ENCODE measurements around the gene DCLK2. TPM values are rescaled to one million over a fixed set of nuclear protein-coding genes. Genes with fewer than 3 reads are reported as not detected.

DCLK2 gene
- total and polyA plus RNA-seq, 2 of the 4 experiments (the other 2 are of a cell fraction): 11.3 to 15.5 TPM

DNA sequence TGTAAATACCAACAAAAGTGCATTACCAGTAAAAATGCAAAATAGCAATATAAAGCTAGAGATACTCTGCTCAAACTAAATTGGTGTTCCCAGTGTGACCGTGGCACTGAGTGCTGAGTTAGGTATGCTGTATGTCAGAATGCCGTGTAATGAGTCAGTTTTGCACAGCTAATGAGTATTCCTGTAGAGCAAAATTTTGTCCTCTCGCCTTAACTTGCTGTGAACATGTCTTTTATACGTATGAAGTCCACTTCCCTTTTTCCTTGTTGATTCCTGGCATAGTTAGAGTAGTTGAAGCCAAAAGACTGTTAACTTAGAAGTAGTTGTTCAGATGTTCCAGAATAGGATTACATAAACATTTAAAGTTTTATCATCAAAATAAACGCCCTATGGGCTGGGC lies 11.5 kb downstream of the DCLK2 start:
- H4K5ac ChIP-seq (ENCODE audit: low read depth, low read length): no peak overlapping the region
- H4K20me1 ChIP-seq (ENCODE audit: insufficient read depth, low read length): peaks cover 12% of the 10 kb centered on the region; the same call in 1 of the 2 replicates
- TF ChIP-seq FOS (IDR thresholded peaks at IDR 0.05; ENCODE audit: low read depth, low read length): no peak
- TF ChIP-seq RCOR1 (IDR thresholded peaks at IDR 0.05; ENCODE audit: insufficient replicate concordance, low read length): no peak
- TF ChIP-seq POLR2A (IDR thresholded peaks at IDR 0.05; ENCODE audit: low read depth, low read length): no peak
- TF ChIP-seq RFX5 (IDR thresholded peaks at IDR 0.05; ENCODE audit: low read depth, low read length): no peak
- TF ChIP-seq, protein P1, sequence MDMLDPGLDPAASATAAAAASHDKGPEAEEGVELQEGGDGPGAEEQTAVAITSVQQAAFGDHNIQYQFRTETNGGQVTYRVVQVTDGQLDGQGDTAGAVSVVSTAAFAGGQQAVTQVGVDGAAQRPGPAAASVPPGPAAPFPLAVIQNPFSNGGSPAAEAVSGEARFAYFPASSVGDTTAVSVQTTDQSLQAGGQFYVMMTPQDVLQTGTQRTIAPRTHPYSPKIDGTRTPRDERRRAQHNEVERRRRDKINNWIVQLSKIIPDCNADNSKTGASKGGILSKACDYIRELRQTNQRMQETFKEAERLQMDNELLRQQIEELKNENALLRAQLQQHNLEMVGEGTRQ (IDR thresholded peaks at IDR 0.05; ENCODE audit: low read depth, low read length): no peak
- no peak for TF ChIP-seq NFE2L2 (IDR thresholded peaks at IDR 0.05; ENCODE audit: low read depth, low read length)
- TF ChIP-seq, protein P2, sequence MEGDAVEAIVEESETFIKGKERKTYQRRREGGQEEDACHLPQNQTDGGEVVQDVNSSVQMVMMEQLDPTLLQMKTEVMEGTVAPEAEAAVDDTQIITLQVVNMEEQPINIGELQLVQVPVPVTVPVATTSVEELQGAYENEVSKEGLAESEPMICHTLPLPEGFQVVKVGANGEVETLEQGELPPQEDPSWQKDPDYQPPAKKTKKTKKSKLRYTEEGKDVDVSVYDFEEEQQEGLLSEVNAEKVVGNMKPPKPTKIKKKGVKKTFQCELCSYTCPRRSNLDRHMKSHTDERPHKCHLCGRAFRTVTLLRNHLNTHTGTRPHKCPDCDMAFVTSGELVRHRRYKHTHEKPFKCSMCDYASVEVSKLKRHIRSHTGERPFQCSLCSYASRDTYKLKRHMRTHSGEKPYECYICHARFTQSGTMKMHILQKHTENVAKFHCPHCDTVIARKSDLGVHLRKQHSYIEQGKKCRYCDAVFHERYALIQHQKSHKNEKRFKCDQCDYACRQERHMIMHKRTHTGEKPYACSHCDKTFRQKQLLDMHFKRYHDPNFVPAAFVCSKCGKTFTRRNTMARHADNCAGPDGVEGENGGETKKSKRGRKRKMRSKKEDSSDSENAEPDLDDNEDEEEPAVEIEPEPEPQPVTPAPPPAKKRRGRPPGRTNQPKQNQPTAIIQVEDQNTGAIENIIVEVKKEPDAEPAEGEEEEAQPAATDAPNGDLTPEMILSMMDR (conservative IDR thresholded peaks at IDR 0.05; ENCODE audit: low read depth, low read length): no peak
- no peak for TF ChIP-seq MAZ (IDR thresholded peaks at IDR 0.05; ENCODE audit: borderline replicate concordance, low read depth, low read length)
- TF ChIP-seq BHLHE40 (IDR thresholded peaks at IDR 0.05; ENCODE audit: low read depth, low read length): no peak
- TF ChIP-seq CEBPB (IDR thresholded peaks at IDR 0.05; ENCODE audit: low read depth, low read length): no peak
- no peak for TF ChIP-seq MXI1 (IDR thresholded peaks at IDR 0.05; ENCODE audit: borderline replicate concordance, low read depth, low read length)
- TF ChIP-seq, protein P3, sequence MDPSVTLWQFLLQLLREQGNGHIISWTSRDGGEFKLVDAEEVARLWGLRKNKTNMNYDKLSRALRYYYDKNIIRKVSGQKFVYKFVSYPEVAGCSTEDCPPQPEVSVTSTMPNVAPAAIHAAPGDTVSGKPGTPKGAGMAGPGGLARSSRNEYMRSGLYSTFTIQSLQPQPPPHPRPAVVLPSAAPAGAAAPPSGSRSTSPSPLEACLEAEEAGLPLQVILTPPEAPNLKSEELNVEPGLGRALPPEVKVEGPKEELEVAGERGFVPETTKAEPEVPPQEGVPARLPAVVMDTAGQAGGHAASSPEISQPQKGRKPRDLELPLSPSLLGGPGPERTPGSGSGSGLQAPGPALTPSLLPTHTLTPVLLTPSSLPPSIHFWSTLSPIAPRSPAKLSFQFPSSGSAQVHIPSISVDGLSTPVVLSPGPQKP (IDR thresholded peaks at IDR 0.05; ENCODE audit: borderline replicate concordance, low read depth, low read length): no peak
- TF ChIP-seq CHD1 (IDR thresholded peaks at IDR 0.05; ENCODE audit: low read depth, low read length): no peak
- TF ChIP-seq RAD21 (IDR thresholded peaks at IDR 0.05; ENCODE audit: low read length): no peak
- TF ChIP-seq MAFK (IDR thresholded peaks at IDR 0.05; ENCODE audit: low read depth, low read length): no peak; the same call in 1 of the 2 replicates
- ATAC-seq (ENCODE audit: low read depth): no peak
- no peak overlapping the region for H4K91ac ChIP-seq (ENCODE audit: insufficient read depth, low read depth, low read length)
- no peak overlapping the region for H2BK15ac ChIP-seq (ENCODE audit: low read depth, low read length)
- POLR2A ChIA-PET (ENCODE audit: unreplicated experiment): no interaction called here
- no peak overlapping the region for H2AFZ ChIP-seq (replicated peaks; ENCODE audit: low read length, poor library complexity)
- H3K36me3 ChIP-seq (ENCODE audit: control insufficient read depth, insufficient read depth, low read length): no peaks in the 10 kb centered on the region
- peaks cover 3% of the 10 kb centered on the region for H3K9me1 ChIP-seq (ENCODE audit: insufficient read depth, low read length)
- no peak overlapping the region for H2BK20ac ChIP-seq (ENCODE audit: low read depth, low read length)
- H3K27me3 ChIP-seq (ENCODE audit: control insufficient read depth, insufficient read depth, low read length): no peaks in the 10 kb centered on the region
- H3K14ac ChIP-seq (replicated peaks; ENCODE audit: low read depth, low read length): no peak overlapping the region
- BruUV-seq (replicated peaks): no TSS peak
- no peak overlapping the region for H2BK120ac ChIP-seq (ENCODE audit: low read depth, low read length)
- H3K18ac ChIP-seq (ENCODE audit: low read depth, low read length): no peak overlapping the region
- DNase-seq: peak; percentile 24
- H4K8ac ChIP-seq (ENCODE audit: low read depth in 2 of 2, low read length in 2 of 2): no peak overlapping the region
- H3K4me1 ChIP-seq (ENCODE audit: control insufficient read depth, insufficient read depth, low read length): no peaks in the 10 kb centered on the region; the same call in 1 of the 2 replicates
- H2BK5ac ChIP-seq (ENCODE audit: low read depth, low read length, poor library complexity, severe bottlenecking): no peak overlapping the region
- dilution Hi-C loops (cut with HindIII; ENCODE audit: low sequenced_read_pairs, unreplicated experiment) (no loop called here), in situ Hi-C loops (cut with MboI; ENCODE audit: low sequenced_read_pairs) (no loop called here), intact Hi-C loops (cut with micrococcal nuclease) (no loop called here)
- H3K23ac ChIP-seq (ENCODE audit: low read depth, low read length): no peak overlapping the region
- no peak overlapping the region for H2AK9ac ChIP-seq (replicated peaks; ENCODE audit: low read depth, low read length, poor library complexity)
- H3K4me2 ChIP-seq (ENCODE audit: low read depth, low read length): no peak overlapping the region
- H3K4ac ChIP-seq (ENCODE audit: low read depth, low read length): 0 out of 2 replicates have a peak overlapping the region, but pooled peaks have one; percentile 56
- H3K9me3 ChIP-seq (ENCODE audit: control insufficient read depth, insufficient read depth, low read length): no peaks in the 10 kb centered on the region
- H3K79me1 ChIP-seq (ENCODE audit: low read depth in 1 of 2, low read length in 2 of 2): peaks cover 27 to 55% of the 10 kb centered on the region in 2 experiments
- no peak overlapping the region for H3K4me3 ChIP-seq (ENCODE audit: insufficient read depth, low read depth, low read length)
- no peak overlapping the region for H3K56ac ChIP-seq (ENCODE audit: extremely low read depth, insufficient read depth, low read length)
- H2AK5ac ChIP-seq (ENCODE audit: low read depth, low read length): no peak overlapping the region
- CTCF ChIA-PET: no interaction called here
- no peak overlapping the region for H3K9ac ChIP-seq (ENCODE audit: low read depth, low read length)
- no peak overlapping the region for H3K27ac ChIP-seq (ENCODE audit: insufficient read depth, low read length)
- 90% methylated on average over 2 of the region's 5 CpGs; no CpG with 5 or more reads in 1 of the 2 experiments for WGBS, 2 experiments (ENCODE audit: extremely low coverage in 2 of 2, insufficient read length in 1 of 2)

Data from IMR-90 (cell line).